Gastroesophageal sphincter (tissue), 4 donors: ENCODE measurements around the gene NR3C1. TPM values are rescaled to one million over a fixed set of nuclear protein-coding genes. Genes with fewer than 3 reads are reported as not detected.

Experiments
- ATAC-seq: fragments of 150-250 bp; one replicate; pipeline ENCODE4 v1.9.1; 2016; ENCODE audit warnings: mild to moderate bottlenecking, moderate library complexity
- H3K27ac ChIP-seq, 4 donors: fragments of 200-600 bp; sonication (generic) in 3 of 4; 1 replicate in 3 of 4; 2 replicates in 1 of 4; pipeline ENCODE4 v1.5.1; 2016 to 2019
- H3K27me3 ChIP-seq: fragments of 200-600 bp; sonication (generic); one replicate; pipeline ENCODE4 v1.5.1; 2019
- H3K36me3 ChIP-seq, 2 donors: fragments of 200-600 bp; sonication (generic); one replicate each; pipeline ENCODE4 v1.5.1; 2019; ENCODE audit warnings: control low read depth in 1 of 2
- H3K4me1 ChIP-seq, 3 donors: fragments of 200-600 bp; sonication (generic); 1 replicate in 2 of 3; 2 replicates in 1 of 3; pipeline ENCODE4 v1.5.1; 2016 to 2019; ENCODE audit warnings: control low read depth in 2 of 3
- H3K4me3 ChIP-seq, 2 donors: fragments of 200-600 bp; sonication (generic); one replicate each; pipeline ENCODE4 v1.5.1; 2019; ENCODE audit warnings: mild to moderate bottlenecking in 1 of 2, moderate library complexity in 1 of 2
- H3K9me3 ChIP-seq, 3 donors: fragments of 200-600 bp; sonication (generic); one replicate each; pipeline ENCODE4 v1.5.1; 2017 to 2019; ENCODE audit warnings: control low read depth in 2 of 3
- EP300 ChIP-seq: sonication (generic); formaldehyde crosslinking; IDR thresholded peaks from one replicate; pipeline ENCODE4 v1.6.1; 2017; ENCODE audit warnings: antibody characterized with exemption, mild to moderate bottlenecking
- POLR2A ChIP-seq, 2 donors: fragments of 450-650 bp; IDR thresholded peaks; one replicate each; pipeline ENCODE4 v1.6.1; 2017; ENCODE audit warnings: antibody characterized with exemption in 2 of 2, mild to moderate bottlenecking in 2 of 2, moderate library complexity in 1 of 2
- POLR2AphosphoS5 ChIP-seq: sonication (generic); formaldehyde crosslinking; IDR thresholded peaks from one replicate; pipeline ENCODE4 v1.6.1; 2017; ENCODE audit warnings: antibody characterized with exemption
- WGBS, 2 donors: methylation state at CpG; one replicate each; pipeline ENCODE4 v1.1.5; 2018; ENCODE audit warnings: low coverage in 1 of 2; 5-methylcytosine and 5-hydroxymethylcytosine counted together
- total RNA-seq, 4 donors: library from RNA; depleted of rRNA; stranded (reverse); fragments of >200 nt; gene quantifications; one replicate each; pipeline ENCODE4 v1.1.0, GENCODE V29; 2016
- TF ChIP-seq, protein P1 (sequence below), 4 experiments: fragments of 200-600 bp in 2 of 4; fragments of 450-650 bp in 2 of 4; sonication (generic) in 1 of 4; IDR thresholded peaks; one replicate each; pipeline ENCODE4 v1.5.1; 2017 to 2019; ENCODE audit warnings: antibody characterized with exemption in 4 of 4, mild to moderate bottlenecking in 2 of 4, moderate library complexity in 2 of 4

NR3C1 gene
- total RNA-seq, 4 donors from 2014 or later = 69.7 to 103 (median 85.6) TPM

DNA sequence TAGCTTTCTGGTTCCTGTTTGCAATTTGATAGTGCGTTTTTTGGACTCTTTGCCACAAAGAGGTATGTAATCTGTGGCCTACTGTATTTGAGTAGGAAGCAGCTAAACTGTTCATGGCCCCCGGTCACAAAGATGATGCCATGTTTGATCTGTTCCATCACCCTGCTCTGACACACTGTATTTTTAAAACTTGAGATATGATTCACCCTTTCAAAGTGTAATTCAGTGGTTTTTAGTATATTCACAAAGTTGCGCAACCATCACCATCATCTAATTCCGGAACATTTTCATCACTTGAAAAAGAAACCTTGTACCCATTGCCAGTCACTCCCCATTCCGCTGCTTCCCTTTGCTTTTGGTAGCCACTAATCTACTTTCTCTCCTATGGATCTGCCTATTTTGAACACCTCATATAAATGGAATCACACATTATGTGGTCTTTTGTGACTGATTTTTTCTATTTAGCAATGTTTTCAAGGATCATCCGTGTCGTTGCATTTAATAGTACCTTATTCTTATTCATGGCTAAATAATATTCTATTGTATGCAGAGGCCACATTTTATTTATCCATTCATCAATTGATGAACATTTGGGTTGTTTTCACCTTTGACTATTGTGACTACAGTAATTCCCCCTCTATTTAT is 141.6 kb downstream of the NR3C1 start:
- no peak for ATAC-seq
- no peaks in the 10 kb centered on the region for H3K9me3 ChIP-seq
- H3K4me3 ChIP-seq = no peak overlapping the region
- H3K4me1 ChIP-seq = no peaks in the 10 kb centered on the region
- H3K27ac ChIP-seq = no peak overlapping the region
- TF ChIP-seq POLR2AphosphoS5 = no peak
- TF ChIP-seq, protein P1, sequence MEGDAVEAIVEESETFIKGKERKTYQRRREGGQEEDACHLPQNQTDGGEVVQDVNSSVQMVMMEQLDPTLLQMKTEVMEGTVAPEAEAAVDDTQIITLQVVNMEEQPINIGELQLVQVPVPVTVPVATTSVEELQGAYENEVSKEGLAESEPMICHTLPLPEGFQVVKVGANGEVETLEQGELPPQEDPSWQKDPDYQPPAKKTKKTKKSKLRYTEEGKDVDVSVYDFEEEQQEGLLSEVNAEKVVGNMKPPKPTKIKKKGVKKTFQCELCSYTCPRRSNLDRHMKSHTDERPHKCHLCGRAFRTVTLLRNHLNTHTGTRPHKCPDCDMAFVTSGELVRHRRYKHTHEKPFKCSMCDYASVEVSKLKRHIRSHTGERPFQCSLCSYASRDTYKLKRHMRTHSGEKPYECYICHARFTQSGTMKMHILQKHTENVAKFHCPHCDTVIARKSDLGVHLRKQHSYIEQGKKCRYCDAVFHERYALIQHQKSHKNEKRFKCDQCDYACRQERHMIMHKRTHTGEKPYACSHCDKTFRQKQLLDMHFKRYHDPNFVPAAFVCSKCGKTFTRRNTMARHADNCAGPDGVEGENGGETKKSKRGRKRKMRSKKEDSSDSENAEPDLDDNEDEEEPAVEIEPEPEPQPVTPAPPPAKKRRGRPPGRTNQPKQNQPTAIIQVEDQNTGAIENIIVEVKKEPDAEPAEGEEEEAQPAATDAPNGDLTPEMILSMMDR (IDR thresholded peaks at IDR 0.05) = no peak
- no peak for TF ChIP-seq EP300
- TF ChIP-seq POLR2A (IDR thresholded peaks at IDR 0.05) = no peak
- no peaks in the 10 kb centered on the region for H3K36me3 ChIP-seq
- WGBS, 2 donors = 83 to 89% methylated on average over 6 to 7 of the region's 7 CpGs
- H3K27me3 ChIP-seq = no peaks in the 10 kb centered on the region

DNA sequence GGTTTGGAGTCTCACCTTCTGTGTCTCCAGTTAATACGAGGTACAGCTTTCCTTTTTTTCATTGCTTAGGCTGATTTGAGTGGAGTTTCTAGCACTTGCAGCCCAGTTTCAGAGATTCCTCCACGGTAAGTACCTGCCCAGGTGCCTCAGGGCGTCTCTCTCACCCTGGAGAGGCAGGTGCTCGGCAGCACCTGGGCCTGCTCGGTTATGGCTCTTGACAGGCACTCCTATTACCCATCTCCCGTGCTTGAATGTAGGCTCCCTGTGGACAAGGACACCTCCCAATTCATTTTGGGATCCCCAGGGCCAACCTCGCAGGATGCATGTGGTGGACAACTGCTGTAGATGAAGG is 144.3 kb downstream of the NR3C1 start:
- WGBS, 2 donors = 100% methylated on average over 3 of the region's 7 CpGs; no CpG with 5 or more reads in 1 of the 2 donors
- no peaks in the 10 kb centered on the region for H3K9me3 ChIP-seq
- H3K36me3 ChIP-seq = no peaks in the 10 kb centered on the region
- H3K4me3 ChIP-seq = no peak overlapping the region
- no peaks in the 10 kb centered on the region for H3K4me1 ChIP-seq
- H3K27me3 ChIP-seq = no peaks in the 10 kb centered on the region
- TF ChIP-seq, protein P1 (IDR thresholded peaks at IDR 0.05) = no peak
- no peak for TF ChIP-seq EP300
- TF ChIP-seq POLR2AphosphoS5 = no peak
- TF ChIP-seq POLR2A (IDR thresholded peaks at IDR 0.05) = no peak
- ATAC-seq = no peak
- no peak overlapping the region for H3K27ac ChIP-seq

DNA sequence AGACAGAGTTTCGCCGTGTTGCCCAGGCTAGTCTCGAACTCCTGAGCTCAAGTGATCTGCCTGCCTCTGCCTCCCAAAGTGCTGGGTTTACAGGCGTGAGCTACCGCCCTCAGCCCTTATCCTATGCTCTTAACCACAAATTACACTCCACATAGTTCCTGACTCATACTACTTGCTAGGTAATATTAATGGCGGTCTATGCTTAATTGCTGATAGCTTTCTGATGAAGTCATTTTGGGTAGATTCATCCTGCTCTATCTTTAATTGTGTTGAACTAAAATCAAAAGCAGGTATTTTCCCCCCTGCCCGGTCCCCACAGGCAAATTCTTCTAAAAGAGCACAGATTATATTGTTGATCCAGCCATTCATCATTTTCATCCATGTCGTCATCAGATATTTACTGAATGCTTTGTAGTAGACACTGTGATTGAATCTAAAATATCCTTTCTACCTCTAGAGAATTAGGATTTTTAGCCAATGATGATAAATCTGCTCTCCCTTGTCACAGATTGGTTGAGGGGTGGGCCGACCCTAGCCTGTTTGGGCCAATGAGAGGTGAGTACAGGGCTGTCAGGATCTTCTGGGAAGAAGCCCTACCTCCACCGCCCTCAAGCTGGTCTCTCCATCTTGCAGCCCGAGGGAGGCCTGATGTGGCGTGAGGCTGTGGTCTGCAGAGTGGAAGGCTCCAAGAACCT is 144.8 kb downstream of the NR3C1 start:
- no peak overlapping the region for H3K27ac ChIP-seq
- no peak for ATAC-seq
- no peaks in the 10 kb centered on the region for H3K36me3 ChIP-seq
- TF ChIP-seq POLR2A (IDR thresholded peaks at IDR 0.05) = no peak
- no peak for TF ChIP-seq EP300
- no peak for TF ChIP-seq POLR2AphosphoS5
- H3K4me3 ChIP-seq = no peak overlapping the region
- WGBS, 2 donors = 93 to 98% methylated on average over 9 to 10 of the region's 12 CpGs
- no peaks in the 10 kb centered on the region for H3K27me3 ChIP-seq
- no peaks in the 10 kb centered on the region for H3K4me1 ChIP-seq
- no peaks in the 10 kb centered on the region for H3K9me3 ChIP-seq

DNA sequence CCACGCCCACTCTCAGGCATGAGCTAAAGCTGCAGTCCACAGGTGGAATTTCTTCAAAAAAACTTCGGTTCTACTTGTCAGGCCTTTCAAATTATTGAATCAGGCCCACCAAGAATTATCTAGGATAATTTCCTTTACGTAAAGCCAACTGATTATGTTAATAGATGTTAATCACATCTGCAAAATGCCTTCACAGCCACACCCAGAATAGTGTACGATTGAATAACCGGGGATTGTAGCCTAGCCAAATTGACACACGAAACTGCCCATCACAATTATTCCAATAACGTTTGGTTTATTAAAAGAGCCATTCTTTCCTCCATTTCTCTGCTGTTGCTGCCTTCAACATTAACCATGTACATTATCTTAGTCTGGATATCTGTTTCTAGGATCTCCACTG is 148.7 kb downstream of the NR3C1 start:
- 85 to 86% methylated on average over 6 to 7 of the region's 7 CpGs for WGBS, 2 donors
- TF ChIP-seq POLR2AphosphoS5 (no peak), EP300 (no peak), POLR2A (IDR thresholded peaks at IDR 0.05) (no peak)
- TF ChIP-seq, protein P1 (IDR thresholded peaks at IDR 0.05) = no peak
- H3K4me3 ChIP-seq = no peak overlapping the region
- ATAC-seq = no peak
- no peaks in the 10 kb centered on the region for H3K36me3 ChIP-seq
- no peaks in the 10 kb centered on the region for H3K27me3 ChIP-seq
- no peaks in the 10 kb centered on the region for H3K9me3 ChIP-seq
- H3K27ac ChIP-seq = no peak overlapping the region
- no peaks in the 10 kb centered on the region for H3K4me1 ChIP-seq

DNA sequence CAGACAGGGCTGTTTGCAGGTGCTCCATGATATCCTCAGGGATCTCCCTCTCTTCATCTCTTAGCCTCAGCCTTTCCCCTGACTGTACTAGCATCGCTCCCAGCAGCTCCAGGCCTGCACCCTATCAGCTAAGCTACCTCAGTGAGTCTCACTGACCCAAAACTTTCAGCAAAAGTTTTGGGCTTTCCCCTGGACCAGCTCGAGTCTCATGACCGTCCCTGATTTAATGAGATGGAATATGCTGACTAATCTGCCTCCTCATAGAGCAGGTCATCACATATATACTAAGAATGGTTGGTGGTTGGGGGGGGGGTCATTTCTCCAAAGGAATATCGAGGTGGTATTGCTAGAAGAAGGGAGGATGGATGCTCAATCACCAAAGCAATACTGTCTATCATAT is 151.5 kb downstream of the NR3C1 start:
- no peaks in the 10 kb centered on the region for H3K9me3 ChIP-seq
- peaks cover 0 to 7% (median 0%) of the 10 kb centered on the region in 3 donors for H3K4me1 ChIP-seq
- H3K4me3 ChIP-seq = no peak overlapping the region
- 90 to 93% methylated on average over 4 of the region's 4 CpGs for WGBS, 2 donors
- no peak for ATAC-seq
- H3K27me3 ChIP-seq = no peaks in the 10 kb centered on the region
- no peaks in the 10 kb centered on the region for H3K36me3 ChIP-seq
- TF ChIP-seq POLR2AphosphoS5 (no peak), EP300 (no peak), POLR2A (IDR thresholded peaks at IDR 0.05) (no peak)
- TF ChIP-seq, protein P1 (IDR thresholded peaks at IDR 0.05) = no peak
- no peak overlapping the region for H3K27ac ChIP-seq
